Neural crest cell (in vitro differentiated cells): Measurements from ENCODE around the gene SLC9A3. TPM values are rescaled to one million over a fixed set of nuclear protein-coding genes. Genes with fewer than 3 reads are reported as not detected.

Experiments
- DNase-seq: peaks from one replicate; pipeline ENCODE4 v3.0.0; 2021; ENCODE audit warnings: low read depth, mixed read lengths, low spot score
- H3K27ac Mint-ChIP-seq: one replicate; pipeline ENCODE4 v1.8.0; 2021; ENCODE audit warnings: mild to moderate bottlenecking, mixed read lengths; ENCODE audit not compliant: unreplicated experiment
- H3K27me3 Mint-ChIP-seq: 2 replicates; pipeline ENCODE4 v1.8.0; 2021; ENCODE audit warnings: low read depth, mild to moderate bottlenecking, mixed read lengths
- H3K36me3 Mint-ChIP-seq: 2 replicates; pipeline ENCODE4 v1.8.0; 2021; ENCODE audit warnings: low read depth, mild to moderate bottlenecking, mixed read lengths
- H3K4me1 Mint-ChIP-seq: 2 replicates; pipeline ENCODE4 v1.8.0; 2021; ENCODE audit warnings: mixed read lengths
- H3K4me3 Mint-ChIP-seq: one replicate; pipeline ENCODE4 v1.8.0; 2021; ENCODE audit warnings: mild to moderate bottlenecking, mixed read lengths
- H3K9me3 Mint-ChIP-seq: 2 replicates; pipeline ENCODE4 v1.8.0; 2021; ENCODE audit warnings: mixed read lengths
- CTCF ChIP-seq: fragments of 200-600 bp; sonication (generic); conservative IDR thresholded peaks from 2 replicates; pipeline ENCODE4 v1.5.0; 2021; ENCODE audit warnings: antibody characterized with exemption, mild to moderate bottlenecking
- total RNA-seq: library from RNA; stranded (reverse); gene quantifications from 2 replicates; pipeline ENCODE4 v1.2.1, GENCODE V29; 2021

SLC9A3 gene
- total RNA-seq, 1 donor from 2014 or later, result 1.5 TPM

DNA sequence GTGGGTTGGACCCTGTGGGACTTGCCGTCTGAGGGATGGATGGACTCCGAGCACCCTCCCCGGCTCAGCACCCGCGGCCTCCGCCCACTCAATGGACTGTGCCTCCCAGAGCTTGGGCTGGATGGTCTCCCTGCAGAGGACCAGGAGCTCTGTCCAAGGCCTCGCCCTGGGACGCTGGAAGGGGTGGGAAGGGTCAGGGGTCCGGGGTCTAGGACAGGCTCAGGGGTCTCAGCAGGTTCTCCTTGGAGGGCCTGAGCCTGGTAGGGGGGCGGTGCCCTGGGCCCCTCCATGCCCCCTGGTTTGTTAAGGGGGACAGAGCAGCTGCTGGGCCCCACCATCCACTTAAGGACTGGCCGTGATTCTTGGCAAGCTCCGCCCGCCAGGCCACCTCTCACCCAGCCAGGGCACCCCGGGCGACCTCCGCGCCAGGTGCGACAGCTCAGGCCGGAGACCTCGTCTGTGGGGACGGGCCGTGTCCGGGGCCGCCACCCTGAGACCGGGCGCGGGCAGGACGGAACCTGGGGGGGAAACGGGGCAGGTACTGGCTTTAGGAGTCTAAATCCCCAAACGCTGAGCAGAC is 52.1 kb downstream of the SLC9A3 start:
- Mint-ChIP-seq H3K27ac (no peak overlapping the region), H3K27me3 (peaks cover 27% of the 10 kb centered on the region), H3K36me3 (no peaks in the 10 kb centered on the region), H3K4me1 (peaks cover 7% of the 10 kb centered on the region), H3K9me3 (no peaks in the 10 kb centered on the region), H3K4me3 (peak overlapping the region; percentile 84)
- no peak for DNase-seq
- TF ChIP-seq CTCF, result no peak

GRCh38 chr5:471750-472058 is 52.5 kb downstream of the SLC9A3 start:
- Mint-ChIP-seq H3K36me3 (no peaks in the 10 kb centered on the region), H3K9me3 (no peaks in the 10 kb centered on the region), H3K4me3 (peak overlapping the region; percentile 84), H3K4me1 (peaks cover 7% of the 10 kb centered on the region), H3K27me3 (peaks cover 23% of the 10 kb centered on the region), H3K27ac (no peak overlapping the region)
- no peak for TF ChIP-seq CTCF
- DNase-seq, result no peak

DNA sequence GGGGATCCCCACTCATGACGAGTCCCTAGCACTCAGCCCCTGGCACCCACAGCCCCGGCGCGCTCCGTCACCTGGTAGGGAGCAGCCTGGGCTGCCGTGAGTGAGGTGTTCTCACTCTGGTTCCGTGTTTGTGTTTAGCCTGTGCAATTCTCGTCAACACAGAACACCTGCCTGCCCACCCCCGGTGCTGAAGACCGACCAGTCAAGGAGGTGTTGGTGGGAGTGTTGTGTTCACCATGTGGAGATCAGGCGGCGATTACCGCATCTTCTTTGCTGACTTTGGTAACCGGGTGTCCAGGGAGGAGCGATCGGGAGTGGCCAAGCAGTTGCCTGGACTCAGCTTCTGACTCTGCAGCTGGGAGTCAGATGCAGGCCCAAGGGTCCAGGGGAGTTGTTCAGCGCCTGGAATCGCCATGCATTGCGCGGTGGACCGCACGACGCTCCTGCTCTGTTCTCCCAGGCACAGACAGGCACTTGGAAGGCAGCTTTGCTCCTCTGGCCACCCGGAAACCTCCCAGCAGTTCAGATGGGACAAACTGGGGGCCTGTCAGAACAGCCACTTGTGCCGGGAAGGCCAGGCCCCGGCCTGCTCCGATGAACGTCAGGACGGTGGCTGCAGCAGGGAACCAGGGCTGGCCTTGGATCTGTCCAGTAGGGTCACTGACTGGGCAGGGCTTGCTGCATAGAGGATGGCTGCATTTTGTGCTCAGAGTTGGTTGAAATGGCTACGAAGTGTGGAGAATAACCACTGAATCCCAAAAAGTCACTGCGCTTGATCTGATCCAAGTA is 53.1 kb downstream of the SLC9A3 start:
- no peak for DNase-seq
- H3K4me1 Mint-ChIP-seq, result peaks cover 7% of the 10 kb centered on the region
- no peaks in the 10 kb centered on the region for H3K9me3 Mint-ChIP-seq
- H3K27me3 Mint-ChIP-seq, result peaks cover 19% of the 10 kb centered on the region
- TF ChIP-seq CTCF, result no peak
- H3K27ac Mint-ChIP-seq, result no peak overlapping the region
- no peaks in the 10 kb centered on the region for H3K36me3 Mint-ChIP-seq
- H3K4me3 Mint-ChIP-seq, result peak overlapping the region; percentile 84

DNA sequence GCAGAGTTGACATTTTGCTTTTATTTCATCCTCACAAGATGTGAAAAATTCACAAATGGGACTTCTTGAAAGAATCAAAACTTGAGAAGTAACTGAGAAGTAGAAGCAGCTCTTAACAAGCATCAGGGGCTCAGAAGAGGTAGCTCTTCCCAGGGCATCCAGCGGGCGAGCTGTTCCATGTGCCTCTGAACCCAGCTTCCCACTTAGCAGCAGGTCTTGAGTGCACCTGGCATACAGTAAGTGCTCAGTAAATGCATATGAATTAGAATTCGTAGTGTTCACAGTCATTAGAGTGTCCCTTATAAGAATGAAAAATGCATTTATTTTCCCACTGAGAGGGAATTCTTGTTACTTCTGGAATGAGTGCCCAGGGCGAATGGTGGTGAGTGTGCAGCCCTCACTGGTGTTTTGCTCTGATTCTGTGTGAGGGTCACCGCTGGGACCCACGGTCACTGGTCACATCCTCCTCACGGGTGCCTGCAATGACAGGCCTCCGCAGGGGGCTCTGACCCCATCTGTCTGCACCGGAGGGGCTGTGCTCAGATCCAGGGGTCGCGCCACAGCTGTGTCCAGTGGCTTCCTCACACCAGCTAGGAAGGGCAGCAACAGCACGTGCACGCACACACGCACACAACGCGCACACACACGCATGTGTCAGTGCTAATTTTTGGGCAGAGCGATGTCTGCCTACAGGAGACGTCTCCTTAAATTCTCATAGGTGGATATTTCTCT is 54.3 kb downstream of the SLC9A3 start:
- peaks cover 7% of the 10 kb centered on the region for H3K4me1 Mint-ChIP-seq
- DNase-seq, result no peak
- no peak overlapping the region for H3K27ac Mint-ChIP-seq
- no peaks in the 10 kb centered on the region for H3K36me3 Mint-ChIP-seq
- TF ChIP-seq CTCF, result no peak
- H3K9me3 Mint-ChIP-seq, result no peaks in the 10 kb centered on the region
- H3K4me3 Mint-ChIP-seq, result peak overlapping the region; percentile 84
- peaks cover 9% of the 10 kb centered on the region for H3K27me3 Mint-ChIP-seq

- no peak for DNase-seq
- no peaks in the 10 kb centered on the region for H3K36me3 Mint-ChIP-seq
- no peaks in the 10 kb centered on the region for H3K9me3 Mint-ChIP-seq
- peaks cover 7% of the 10 kb centered on the region for H3K4me1 Mint-ChIP-seq
- no peak for TF ChIP-seq CTCF
- H3K4me3 Mint-ChIP-seq, result peak overlapping the region; percentile 38
- H3K27me3 Mint-ChIP-seq, result no peaks in the 10 kb centered on the region
- no peak overlapping the region for H3K27ac Mint-ChIP-seq
These were observed 55.8 kb downstream of the SLC9A3 start for GRCh38 chr5:468401-468800.
